ENCODE measurements around the gene SGSM2.

Gene SGSM2

DNA sequence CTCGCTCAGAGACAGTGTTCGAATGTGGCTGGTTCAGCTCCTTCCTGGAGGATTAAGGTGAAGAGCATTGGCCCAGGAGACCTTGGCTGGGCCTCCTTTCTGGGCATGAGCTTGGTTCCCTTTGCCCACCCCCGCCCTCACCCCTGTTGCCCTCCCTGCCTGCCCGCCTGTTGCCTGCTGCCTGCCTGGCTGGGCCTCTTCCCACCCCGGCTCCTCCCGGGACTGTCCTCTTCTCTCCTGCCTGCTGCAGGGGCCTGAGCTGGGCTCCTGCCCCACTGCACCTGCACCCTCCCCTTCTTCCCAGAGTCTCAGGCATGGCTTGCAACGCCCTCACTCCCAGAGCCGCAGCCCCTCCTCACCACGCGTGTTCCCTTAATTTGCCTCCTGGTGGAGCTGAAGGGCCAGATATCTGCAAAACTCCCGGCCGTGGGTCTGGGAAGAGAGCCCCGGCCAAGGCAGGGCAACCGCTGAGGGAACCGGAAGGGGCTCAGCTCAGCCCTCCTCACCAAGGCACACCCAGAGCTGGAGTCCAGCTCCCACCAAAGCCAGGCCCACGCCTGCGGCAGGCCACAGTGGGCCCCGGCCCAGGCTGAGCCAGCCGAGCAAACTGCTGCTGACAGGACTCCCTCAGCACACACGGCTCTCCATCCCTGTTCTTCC lies 32.4 kb downstream of the SGSM2 start:
- DNase-seq (ENCODE audit: low spot score), result no peak

DNA sequence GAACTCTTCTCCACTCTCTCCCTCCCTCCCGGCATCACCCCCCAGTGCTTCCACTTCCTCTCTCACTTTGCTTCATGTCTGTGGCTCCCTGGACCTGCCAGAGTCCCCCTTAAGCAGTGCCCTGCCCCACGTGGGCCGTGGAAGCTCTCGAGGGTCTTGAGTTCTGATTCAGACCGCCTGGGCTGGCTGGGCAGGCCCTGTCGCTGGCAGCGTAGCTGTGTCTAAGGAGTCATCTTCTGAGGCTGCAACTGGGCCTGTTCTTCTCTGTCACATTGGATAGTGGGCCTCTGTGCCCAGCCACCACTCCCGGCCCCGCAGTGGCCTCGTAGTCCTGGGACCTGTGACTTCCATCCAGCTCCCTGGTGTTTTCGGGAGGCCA lies 32.9 kb downstream of the SGSM2 start:
- DNase-seq (ENCODE audit: low spot score), result no peak

DNA sequence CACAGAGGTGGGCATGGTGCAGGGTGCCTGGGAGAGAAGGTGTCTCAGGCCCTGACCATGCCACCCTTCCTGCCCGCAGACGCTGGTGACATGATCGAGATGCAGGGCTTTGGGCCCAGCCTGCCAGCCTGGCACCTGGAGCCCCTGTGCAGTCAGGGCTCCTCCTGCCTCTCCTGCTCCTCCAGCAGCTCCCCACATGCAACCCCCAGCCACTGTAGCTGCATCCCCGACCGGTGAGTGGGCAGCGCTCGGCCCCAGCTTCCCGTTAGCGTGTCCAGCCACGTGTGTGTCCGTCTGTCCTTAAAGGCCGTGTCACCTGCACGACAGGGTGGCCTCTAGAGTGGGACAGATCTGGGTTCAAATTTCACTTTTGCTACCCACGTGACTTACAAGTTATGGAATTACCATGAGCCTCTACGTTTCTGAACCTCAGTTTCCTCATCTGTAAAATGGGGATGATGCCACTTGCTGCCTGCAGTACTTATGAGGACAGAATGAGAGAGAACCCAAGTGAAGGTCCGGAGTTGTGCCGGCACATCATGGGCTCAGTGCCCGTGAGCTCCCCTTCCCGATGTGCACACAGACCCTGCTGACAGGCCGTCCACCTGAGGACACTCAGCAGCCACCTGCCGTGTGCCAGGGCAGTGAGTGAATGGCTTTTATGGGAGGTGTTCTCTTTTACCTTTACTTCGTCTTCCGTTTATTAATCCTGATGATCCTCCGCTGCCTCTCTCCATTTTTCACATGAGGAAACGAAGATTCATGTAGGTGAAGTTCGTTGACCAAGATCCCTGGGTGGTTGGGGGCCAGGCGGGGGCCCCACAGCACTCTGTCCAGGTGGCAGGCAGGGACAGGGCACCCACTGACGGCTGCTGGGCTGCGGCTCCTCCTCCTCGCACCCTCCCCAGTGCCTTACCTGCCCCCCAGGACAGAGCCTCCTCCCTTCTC lies 34.2 kb downstream of the SGSM2 start:
- no peak for DNase-seq (ENCODE audit: low spot score)

DNA sequence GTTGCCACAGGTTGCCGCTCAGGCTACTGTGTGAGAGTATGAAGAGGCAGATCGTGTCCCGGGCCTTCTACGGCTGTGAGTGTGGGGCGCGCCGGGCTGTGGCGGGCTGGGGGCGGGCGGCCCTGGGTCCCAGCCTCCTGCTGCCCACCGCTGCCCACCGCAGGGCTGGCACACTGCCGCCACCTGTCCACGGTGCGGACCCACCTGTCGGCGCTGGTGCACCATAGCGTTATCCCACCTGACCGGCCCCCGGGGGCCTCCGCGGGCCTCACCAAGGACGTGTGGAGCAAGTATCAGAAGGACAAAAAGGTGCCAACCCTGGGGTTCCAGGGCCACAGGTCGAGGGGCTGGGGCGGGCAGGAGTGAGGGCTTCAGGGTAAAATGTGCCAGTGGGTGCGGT lies 34.9 kb downstream of the SGSM2 start:
- DNase-seq (ENCODE audit: low spot score), result no peak

DNA sequence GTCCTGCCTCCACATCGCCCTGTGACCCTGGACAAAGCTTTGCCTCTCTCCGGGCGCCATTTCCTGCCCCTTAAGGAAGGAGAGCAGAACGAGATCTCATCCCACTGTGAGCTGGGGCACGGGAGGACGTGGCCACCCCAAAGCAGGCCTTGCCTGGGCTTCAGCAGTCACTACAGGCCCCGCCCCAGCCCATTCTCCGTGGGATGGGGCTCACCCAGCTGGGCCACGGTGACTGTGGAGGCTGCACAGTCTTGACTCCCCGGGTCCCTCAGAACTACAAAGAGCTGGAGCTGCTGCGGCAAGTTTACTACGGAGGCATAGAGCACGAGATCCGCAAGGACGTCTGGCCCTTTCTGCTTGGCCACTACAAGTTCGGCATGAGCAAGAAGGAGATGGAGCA lies 35.4 kb downstream of the SGSM2 start:
- DNase-seq (ENCODE audit: low spot score), result no peak

DNA sequence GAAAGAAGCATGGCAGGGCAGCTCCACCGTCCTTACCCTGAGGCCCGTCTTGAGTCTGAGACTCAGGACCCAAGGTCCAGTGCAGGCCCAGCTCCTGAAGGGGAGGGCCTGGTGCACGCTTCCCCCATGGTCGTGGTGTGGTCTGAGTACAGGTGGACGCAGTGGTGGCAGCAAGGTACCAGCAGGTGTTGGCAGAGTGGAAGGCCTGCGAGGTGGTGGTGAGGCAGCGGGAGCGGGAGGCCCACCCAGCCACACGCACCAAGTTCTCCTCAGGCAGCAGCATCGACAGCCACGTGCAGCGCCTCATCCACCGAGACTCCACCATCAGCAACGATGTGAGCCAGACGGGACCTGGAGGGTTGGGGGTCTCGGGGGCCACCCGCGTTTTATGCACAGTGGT lies 35.9 kb downstream of the SGSM2 start:
- DNase-seq (ENCODE audit: low spot score), result no peak

DNA sequence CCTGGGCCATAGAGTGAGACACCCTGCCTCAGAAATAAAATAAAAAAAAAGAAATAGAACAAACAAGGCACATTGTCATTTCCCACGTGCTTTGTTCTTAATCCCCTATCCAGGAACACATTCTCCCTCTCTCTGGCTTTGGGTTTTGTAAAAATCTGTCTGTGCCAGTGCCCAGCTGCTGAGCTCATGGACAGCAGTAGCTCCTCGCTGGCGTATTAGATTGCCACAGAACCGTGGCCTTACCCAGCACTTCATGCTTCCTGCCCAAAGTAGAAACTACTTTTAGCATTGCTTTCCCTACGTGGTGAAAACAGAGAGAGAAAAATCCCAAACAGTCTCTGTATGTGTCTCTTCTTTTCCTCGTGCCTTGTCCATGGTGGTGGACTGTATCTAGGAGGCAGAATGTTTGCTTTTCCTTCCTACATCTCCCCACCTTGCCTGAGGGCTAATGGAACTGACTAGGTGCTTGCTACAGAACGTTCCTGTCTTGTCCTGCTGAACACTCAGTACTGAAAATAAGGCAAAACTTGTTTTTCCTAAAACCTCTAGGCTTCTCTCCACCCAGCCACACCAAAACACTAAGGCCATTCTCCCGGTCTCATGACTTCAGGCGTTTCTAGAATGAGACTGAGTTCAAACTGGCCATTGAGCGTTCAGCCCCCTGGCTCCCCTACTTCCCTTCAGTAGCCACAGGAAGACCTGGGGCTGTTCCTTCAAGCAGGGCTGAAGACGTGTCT lies 37.4 kb downstream of the SGSM2 start:
- no peak for DNase-seq (ENCODE audit: low spot score)

DNA sequence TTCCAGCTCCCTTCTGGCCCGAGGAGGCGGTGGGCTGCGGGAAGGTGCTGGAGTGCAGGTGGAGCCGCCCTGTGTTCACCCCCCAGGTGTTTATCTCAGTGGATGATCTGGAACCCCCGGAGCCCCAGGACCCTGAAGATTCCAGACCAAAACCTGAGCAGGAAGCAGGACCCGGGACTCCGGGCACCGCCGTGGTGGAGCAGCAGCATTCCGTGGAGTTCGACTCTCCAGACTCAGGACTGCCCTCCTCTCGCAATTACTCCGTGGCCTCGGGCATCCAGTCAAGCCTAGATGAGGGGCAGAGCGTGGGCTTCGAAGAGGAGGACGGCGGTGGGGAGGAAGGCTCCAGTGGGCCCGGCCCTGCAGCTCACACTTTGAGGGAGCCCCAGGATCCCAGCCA lies 38.1 kb downstream of the SGSM2 start:
- DNase-seq (ENCODE audit: low spot score), result no peak

DNA sequence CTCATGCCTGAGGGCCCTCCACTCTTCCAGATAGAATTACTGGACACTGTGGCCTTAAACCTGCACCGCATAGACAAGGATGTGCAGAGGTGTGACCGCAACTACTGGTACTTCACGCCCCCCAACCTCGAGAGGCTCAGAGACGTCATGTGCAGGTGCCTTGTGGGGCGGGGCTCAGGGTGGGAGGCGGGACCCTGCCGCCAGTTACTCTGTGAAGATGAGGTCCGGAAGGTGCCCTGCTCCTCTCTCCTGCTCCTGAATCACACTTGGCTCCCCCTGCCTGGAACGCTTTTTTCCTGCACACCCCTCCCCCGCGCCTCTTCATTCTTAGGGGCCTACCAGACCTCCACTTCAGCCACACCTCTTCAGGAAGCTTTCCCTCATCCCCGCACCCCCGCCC lies 38.8 kb downstream of the SGSM2 start:
- no peak for DNase-seq (ENCODE audit: low spot score)

DNA sequence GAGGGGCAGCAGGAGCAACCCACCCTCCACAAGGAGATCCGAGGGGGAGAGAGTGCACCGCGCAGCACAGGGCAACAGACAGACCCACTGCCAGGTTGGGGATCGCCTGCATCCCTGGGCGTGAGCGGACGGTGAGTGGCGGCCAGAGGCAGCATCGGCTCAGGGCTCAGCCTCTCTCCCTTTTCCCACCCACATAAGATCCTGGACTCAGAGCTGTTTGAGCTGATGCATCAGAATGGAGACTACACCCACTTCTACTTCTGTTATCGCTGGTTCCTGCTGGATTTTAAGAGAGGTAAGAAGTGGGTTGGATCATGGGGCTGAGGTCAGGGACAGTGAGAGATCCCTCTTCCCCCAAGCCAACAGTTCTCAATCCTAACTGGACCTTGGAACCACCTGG lies 40.4 kb downstream of the SGSM2 start:
- no peak for DNase-seq (ENCODE audit: low spot score)

DNA sequence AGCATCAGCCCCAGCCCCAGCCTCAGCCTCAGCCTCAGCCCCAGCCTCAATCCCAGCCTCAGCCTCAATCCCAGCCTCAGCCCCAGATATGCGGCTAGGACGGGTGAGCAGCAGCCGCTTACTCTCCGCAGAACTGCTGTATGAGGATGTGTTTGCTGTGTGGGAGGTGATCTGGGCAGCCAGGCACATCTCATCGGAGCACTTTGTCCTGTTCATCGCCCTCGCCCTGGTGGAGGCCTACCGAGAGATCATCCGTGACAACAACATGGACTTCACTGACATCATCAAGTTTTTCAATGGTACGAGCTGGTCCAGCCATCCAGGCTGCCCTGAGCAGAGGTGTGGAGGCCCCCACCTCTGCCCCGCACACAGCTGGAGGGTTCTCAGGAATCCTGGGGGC lies 41.6 kb downstream of the SGSM2 start:
- DNase-seq (ENCODE audit: low spot score), result no peak

DNA sequence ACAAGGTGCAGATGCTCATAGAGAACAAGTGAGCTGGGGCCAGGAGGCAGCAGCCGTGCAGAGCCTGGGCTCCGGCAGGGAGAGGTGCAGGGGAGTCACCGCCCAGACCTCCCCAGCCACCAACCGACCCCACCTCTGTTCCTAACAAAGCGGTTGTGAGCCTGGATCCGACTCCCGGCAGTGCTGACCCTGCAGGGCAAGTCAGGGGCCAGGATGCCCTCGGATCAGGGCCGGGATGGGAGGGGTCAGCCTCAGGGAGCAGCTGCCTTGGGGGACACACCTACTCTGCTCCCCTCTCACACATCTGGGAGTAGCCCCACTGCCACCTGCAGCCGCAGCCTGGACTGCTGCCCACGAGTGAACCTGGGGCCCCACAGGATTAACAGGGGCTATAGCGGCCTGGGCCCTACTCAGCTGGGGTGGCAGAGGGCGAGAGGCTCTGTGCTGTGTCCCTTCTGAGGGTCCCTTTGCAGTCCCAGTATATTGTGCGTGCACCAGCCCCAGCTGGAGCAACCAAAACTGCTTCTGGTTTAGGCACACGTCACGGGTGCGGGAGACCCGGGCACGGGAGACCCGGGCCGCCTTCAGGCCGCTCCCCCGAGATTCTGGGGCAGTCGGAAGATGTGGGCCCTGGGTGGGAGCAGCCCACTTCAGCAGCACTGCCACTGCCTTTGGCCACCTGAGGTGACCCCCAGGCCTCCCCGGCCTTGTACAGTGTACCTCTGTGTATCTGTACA lies 42.4 kb downstream of the SGSM2 start:
- DNase-seq (ENCODE audit: low spot score), result no peak

DNA sequence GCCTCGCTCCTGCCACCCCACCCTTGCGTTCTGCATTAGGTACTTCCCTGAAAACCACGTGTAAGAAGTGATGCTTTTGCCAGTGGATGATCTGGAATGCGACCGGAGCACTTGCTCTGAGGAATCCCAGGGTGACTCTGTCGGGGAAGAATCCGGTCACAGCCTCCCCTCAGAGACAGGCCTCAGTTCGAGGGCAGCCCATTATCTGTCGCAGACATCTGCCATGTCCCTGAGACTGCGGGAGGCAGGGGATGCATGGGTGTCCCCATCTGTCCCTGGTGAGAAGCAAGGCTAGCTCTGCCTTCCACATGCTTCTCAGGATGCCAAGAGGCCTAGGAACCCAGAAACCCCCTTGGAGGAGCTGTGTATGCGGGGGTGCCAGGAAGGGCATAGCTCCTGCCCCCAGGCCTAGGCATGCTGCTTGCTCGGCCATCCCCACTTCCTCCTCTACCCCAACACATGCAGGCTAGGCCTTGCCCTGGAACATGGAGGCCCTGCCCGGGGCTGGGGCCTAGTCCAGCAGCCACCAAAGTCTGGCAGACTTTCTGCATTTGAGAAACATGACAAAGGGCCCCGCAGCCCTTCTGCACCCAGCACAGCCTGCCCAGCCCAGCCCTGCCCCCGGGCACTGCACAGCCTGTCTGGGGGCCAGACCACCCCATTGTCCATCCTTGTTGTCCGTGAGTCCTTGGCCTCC lies 43.1 kb downstream of the SGSM2 start:
- DNase-seq (ENCODE audit: low spot score), result no peak

DNA sequence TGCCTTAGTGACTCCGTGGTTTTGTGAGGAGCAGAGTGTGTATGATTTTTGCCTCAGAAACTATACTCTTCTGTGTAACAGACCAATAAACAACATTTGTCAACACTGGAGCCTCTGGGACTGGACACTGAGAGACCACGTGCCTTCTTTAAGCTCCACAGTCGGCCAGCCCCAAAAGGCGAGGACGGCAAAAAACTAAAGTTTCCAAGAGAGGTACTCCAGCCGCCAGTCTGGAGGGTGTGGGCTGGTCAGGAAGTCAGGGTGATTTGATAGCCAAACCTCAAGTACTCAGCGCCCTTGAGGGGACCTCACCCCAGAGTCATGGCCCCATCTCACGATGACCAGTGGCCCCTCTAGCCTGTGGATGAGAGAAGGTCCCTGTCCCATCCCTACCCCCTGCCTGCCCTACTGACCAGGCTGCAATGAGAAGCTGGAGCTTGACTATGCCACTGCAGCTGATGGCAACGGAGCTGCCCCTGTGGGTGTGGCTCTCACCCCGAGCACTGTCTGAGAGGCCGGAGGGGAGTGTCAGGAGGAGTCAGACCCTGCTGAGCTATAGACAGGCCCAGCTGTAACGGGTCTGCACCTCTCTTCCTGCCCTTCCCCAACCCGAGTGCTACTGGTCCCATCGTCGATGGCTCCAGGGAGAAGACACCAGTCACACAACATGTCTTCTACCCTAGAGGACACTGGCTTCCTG lies 43.8 kb downstream of the SGSM2 start:
- DNase-seq (ENCODE audit: low spot score), result no peak

DNA sequence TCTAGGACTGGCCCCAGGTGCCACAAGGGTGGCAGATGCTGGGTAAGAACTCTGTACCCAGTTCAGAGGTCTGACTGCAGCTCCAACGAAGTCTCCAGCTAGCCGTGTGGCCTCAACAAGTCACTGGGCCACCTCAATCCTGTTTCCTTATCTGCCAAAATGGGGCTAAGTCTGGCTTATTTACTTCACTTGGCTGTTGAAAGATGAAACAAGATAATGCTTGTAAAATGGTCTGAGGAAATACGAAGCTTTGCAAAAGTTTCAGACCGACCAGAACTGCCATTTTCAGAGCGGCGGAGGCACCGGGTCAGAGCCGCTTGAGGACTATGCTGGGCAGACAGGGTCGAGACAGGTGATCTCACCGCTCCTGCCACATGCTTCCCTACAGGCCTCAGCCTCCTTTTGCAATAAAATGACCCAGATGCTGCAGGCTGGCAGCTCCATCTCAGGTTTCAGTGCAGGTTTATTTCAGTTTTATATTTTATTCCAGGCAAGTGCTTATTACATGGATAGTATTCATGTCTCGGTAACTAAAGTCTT lies 46.4 kb downstream of the SGSM2 start:
- no peak for DNase-seq (ENCODE audit: low spot score)

DNA sequence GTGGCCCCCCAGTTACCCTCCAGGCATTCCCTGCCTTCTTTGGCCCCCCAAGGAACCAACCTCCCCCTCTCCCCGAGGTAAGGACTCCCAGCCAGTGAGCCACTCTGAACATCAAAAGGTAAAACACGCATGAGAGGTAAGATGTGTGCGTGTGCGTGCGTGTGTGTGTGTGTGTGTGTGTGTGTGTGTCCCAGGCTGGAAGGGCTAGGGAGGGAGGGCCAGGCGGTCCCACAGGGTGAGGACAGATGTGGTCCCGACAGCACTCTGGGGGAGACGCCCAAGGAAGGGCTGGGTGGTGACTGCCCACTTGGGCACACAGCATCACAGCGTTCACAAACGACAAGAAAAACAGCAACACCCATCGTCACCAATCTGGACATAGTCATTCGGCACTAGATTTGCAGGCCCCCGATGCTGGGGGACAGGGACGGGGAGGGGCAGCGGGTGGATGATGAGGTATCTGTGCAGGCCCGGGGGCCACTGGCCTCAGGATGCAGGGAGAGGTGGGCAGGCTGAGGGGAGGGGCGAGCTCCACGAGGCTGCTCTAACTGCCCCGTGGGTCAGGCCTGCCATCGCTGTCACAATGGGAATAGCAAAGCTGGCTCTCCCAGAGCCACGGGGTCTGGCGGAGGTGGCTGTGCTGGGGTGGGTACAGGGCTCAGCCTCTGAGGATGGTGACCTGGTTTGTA lies 47.3 kb downstream of the SGSM2 start:
- no peak for DNase-seq (ENCODE audit: low spot score)

DNA sequence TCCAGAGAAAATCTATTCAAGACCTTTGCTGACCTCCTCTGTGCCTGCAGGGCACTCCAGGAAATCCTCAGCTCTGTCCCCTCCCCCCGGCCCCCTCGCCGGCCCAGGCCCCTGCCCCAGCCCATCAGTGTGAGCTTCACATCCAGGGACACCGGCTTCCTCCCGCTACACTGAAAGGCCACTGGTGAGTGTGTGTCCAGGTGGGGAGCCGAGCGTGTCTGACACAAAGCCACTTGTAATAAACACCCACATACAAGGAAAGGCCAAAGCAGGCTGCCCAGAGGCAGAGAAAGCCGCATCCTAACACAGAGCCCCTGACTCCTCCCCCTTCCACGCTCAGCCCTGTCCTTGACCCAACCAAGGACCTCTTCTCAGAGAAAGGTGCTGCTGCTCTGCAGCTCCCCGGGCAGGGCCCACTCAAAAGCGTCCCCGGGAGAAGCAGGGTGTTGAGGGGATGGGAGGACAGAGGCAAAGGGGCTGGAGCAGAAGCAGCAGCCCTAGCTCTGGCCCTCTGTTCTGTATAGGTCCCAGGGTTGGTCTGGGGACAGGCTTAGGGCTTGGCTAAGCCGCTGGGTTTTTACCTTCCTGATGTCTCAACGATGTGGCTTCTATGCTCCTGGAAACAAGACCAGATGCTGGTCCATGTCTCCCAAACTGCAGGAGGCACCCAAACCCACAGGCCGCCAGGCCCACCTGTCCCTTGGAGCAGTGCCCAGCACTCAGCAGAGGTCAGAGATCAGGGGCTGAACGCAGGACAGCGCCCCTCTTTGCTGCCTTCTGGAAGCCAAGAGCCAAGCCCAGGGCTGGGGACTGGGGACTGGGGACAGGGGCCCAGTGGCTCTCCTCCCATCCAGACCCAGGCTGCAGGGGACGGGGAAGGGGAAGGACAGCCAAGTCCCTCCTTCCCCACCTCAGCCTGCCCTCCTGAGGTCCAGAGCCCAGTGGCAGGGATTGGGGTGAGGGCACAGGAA lies 48.2 kb downstream of the SGSM2 start:
- no peak for DNase-seq (ENCODE audit: low spot score)

DNA sequence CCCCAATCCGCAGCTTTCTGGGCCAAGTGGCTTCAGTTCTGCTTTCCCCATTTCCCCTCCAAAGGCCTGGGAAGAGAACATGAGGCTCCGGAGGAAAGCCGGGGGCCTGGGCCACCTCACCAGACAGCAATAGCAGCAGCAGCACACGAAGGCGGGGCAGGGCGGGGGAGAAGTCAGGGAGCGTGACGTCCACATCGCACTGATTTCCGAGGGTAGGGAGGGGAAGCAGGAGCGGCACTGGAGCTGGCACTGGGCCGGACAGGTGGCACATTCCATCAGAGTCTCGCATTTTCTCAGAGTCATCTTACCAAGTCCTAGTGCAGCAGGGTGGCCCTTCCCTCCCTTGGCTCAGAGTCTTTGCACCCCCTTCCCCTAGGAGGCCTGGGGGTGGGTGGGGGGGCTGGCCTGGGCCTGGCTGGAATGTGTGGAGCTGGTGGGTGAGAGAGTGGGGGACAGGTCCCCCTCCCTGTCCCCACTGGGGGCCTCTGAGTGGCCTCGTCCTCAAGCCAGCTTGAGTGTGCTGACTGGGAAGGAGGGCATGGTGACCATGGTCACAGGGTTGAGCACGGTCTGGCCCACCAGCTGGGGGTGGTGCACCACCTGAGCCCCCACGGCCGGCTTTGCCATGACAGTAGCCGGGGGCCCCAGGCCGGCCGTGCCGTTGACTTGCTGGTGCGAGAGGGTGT lies 49.2 kb downstream of the SGSM2 start:
- DNase-seq (ENCODE audit: low spot score), result no peak
